ENCODE results near the gene GNGT2. TPM values are rescaled to one million over a fixed set of nuclear protein-coding genes. Genes with fewer than 3 reads are reported as not detected.

GNGT2 gene
- polyA plus RNA-seq, 1 donor (not counting 4 experiments of a cell fraction or from before 2014, with no cell fraction given), result not detected

DNA sequence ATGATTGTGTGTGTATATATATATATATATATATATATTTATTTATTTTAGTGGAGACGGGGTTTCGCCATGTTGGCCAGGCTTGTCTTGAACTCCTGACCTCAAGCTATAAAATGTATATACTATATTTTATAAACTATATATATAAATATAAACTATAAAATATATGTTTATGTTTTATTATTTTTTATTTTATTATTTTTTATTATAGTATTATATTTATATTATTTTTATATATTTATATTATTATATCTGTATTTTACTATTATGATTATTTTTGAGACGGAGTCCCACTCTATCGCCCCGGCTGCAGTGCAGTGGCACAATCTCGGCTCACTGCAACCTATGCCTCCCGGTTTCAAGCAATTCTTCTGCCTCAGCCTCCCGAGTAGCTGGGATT lies 30.7 kb upstream of the GNGT2 start:
- Histone ChIP-seq H4K20me1 (ENCODE audit: control insufficient read depth, extremely low read depth, insufficient read depth, low read length) (no peaks in the 10 kb centered on the region), H2AFZ (ENCODE audit: control insufficient read depth, low read length) (no peak overlapping the region), H3K9me1 (ENCODE audit: control insufficient read depth, extremely low read depth, insufficient read depth, low read length) (no peaks in the 10 kb centered on the region), H3K4me2 (ENCODE audit: control insufficient read depth, extremely low read depth, insufficient read depth, low read depth, low read length) (no peak overlapping the region), H3K4me1 (ENCODE audit: control insufficient read depth, extremely low read depth, insufficient read depth, low read length) (no peaks in the 10 kb centered on the region), H3K79me2 (ENCODE audit: control insufficient read depth, insufficient read depth, low read length) (no peaks in the 10 kb centered on the region), H3K36me3 (ENCODE audit: control insufficient read depth in 2 of 2, extremely low read depth in 1 of 2, insufficient read depth in 2 of 2, low read length in 2 of 2) (no peaks in the 10 kb centered on the region), H3K9ac (ENCODE audit: control insufficient read depth, extremely low read depth, insufficient read depth, low read length) (no peak overlapping the region), H3K4me3 (ENCODE audit: control insufficient read depth in 2 of 3, extremely low read depth in 1 of 3, insufficient read depth in 2 of 3, low read depth in 1 of 3, low read length in 3 of 3) (no peak overlapping the region), H3K27ac (ENCODE audit: control insufficient read depth, insufficient read depth, low read length) (no peak overlapping the region), H3K9me3 (ENCODE audit: control insufficient read depth, low read depth, low read length) (no peaks in the 10 kb centered on the region), H3K27me3 (ENCODE audit: control insufficient read depth, extremely low read depth, insufficient read depth, low read length) (no peaks in the 10 kb centered on the region)
- FAIRE-seq, result no peak
- DNase-seq (ENCODE audit: low read depth, low spot score), result no peak
- TF ChIP-seq, protein P1, sequence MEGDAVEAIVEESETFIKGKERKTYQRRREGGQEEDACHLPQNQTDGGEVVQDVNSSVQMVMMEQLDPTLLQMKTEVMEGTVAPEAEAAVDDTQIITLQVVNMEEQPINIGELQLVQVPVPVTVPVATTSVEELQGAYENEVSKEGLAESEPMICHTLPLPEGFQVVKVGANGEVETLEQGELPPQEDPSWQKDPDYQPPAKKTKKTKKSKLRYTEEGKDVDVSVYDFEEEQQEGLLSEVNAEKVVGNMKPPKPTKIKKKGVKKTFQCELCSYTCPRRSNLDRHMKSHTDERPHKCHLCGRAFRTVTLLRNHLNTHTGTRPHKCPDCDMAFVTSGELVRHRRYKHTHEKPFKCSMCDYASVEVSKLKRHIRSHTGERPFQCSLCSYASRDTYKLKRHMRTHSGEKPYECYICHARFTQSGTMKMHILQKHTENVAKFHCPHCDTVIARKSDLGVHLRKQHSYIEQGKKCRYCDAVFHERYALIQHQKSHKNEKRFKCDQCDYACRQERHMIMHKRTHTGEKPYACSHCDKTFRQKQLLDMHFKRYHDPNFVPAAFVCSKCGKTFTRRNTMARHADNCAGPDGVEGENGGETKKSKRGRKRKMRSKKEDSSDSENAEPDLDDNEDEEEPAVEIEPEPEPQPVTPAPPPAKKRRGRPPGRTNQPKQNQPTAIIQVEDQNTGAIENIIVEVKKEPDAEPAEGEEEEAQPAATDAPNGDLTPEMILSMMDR (optimal IDR thresholded peaks at IDR 0.05 in 1 of 3, IDR thresholded peaks at IDR 0.05 in 1 of 3, conservative IDR thresholded peaks at IDR 0.05 in 1 of 3; ENCODE audit: extremely low read depth in 1 of 3, insufficient read depth in 2 of 3, low read length in 3 of 3), result no peak
- no peak for TF ChIP-seq EZH2 (IDR thresholded peaks at IDR 0.05; ENCODE audit: low read length)
- dilution Hi-C loops (cut with MboI; ENCODE audit: extremely low pct_ligation_motif_present, low sequenced_read_pairs), result no loop called here

DNA sequence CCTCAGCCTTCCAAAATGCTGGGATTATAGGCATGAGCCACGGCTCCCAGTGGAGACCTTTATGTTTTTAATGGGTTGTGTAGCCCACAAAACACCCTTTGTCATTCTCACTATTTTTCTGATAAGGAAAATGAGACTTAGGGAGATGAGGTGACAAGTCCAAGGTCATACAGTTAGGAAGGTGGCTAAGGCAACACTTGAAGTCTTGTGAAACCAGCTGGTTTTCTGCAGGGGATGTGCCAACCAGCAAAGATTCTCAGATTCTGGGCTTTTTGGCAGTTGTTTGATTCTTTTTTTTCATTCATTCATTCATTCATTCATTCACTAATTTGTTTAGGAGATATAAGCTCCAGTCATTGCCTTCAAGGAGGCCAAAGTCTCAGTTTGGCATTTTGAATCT lies 30.2 kb upstream of the GNGT2 start:
- Histone ChIP-seq H3K27me3 (ENCODE audit: control insufficient read depth, extremely low read depth, insufficient read depth, low read length) (no peaks in the 10 kb centered on the region), H3K79me2 (ENCODE audit: control insufficient read depth, insufficient read depth, low read length) (no peaks in the 10 kb centered on the region), H4K20me1 (ENCODE audit: control insufficient read depth, extremely low read depth, insufficient read depth, low read length) (no peaks in the 10 kb centered on the region), H3K36me3 (ENCODE audit: control insufficient read depth in 2 of 2, extremely low read depth in 1 of 2, insufficient read depth in 2 of 2, low read length in 2 of 2) (no peaks in the 10 kb centered on the region), H3K4me3 (ENCODE audit: control insufficient read depth in 2 of 3, extremely low read depth in 1 of 3, insufficient read depth in 2 of 3, low read depth in 1 of 3, low read length in 3 of 3) (no peak overlapping the region), H3K9ac (ENCODE audit: control insufficient read depth, extremely low read depth, insufficient read depth, low read length) (no peak overlapping the region), H3K4me2 (ENCODE audit: control insufficient read depth, extremely low read depth, insufficient read depth, low read depth, low read length) (no peak overlapping the region), H3K4me1 (ENCODE audit: control insufficient read depth, extremely low read depth, insufficient read depth, low read length) (no peaks in the 10 kb centered on the region), H3K9me3 (ENCODE audit: control insufficient read depth, low read depth, low read length) (no peaks in the 10 kb centered on the region), H3K27ac (ENCODE audit: control insufficient read depth, insufficient read depth, low read length) (no peak overlapping the region), H3K9me1 (ENCODE audit: control insufficient read depth, extremely low read depth, insufficient read depth, low read length) (no peaks in the 10 kb centered on the region), H2AFZ (ENCODE audit: control insufficient read depth, low read length) (no peak overlapping the region)
- DNase-seq (ENCODE audit: low read depth, low spot score) (no peak), FAIRE-seq (no peak)
- TF ChIP-seq EZH2 (IDR thresholded peaks at IDR 0.05; ENCODE audit: low read length), result no peak
- TF ChIP-seq, protein P1 (optimal IDR thresholded peaks at IDR 0.05 in 1 of 3, IDR thresholded peaks at IDR 0.05 in 1 of 3, conservative IDR thresholded peaks at IDR 0.05 in 1 of 3; ENCODE audit: extremely low read depth in 1 of 3, insufficient read depth in 2 of 3, low read length in 3 of 3), result no peak
- dilution Hi-C loops (cut with MboI; ENCODE audit: extremely low pct_ligation_motif_present, low sequenced_read_pairs), result no loop called here
